NCI-H146 treated with DMSO at 0.1 percent for 48 hours (cell line): Measurements from ENCODE around the gene NDUFB10.
"Not testable (repeated sequence)": the region's sequence is repeated elsewhere in the genome, so short reads cannot be mapped to it uniquely, and the experiment has no call there.

Experiments
- DNase-seq: peaks from one replicate; lab custom pipeline; 2025; ENCODE audit not compliant: unreplicated experiment; lab: John Stamatoyannopoulos, UW

The NDUFB10 gene

GRCh38 chr16:1944612-1945199, 14.6 kb upstream of the NDUFB10 start:
- no peak for DNase-seq

- no peak for DNase-seq
Observed at GRCh38 chr16:1945559-1946391, 13.6 kb upstream of the NDUFB10 start.

- DNase-seq, result no peak
Observed at GRCh38 chr16:1946495-1947368, 12.6 kb upstream of the NDUFB10 start.

GRCh38 chr16:1947369-1947670, 12.0 kb upstream of the NDUFB10 start:
- DNase-seq, result no peak

GRCh38 chr16:1949507-1949906, 9.8 kb upstream of the NDUFB10 start:
- no peak for DNase-seq

- DNase-seq, result no peak
Observed at GRCh38 chr16:1950047-1950446, 9.3 kb upstream of the NDUFB10 start.

GRCh38 chr16:1950559-1950958, 8.8 kb upstream of the NDUFB10 start:
- no peak for DNase-seq

- DNase-seq, result no peak
Observed at GRCh38 chr16:1953734-1954133, 5.6 kb upstream of the NDUFB10 start.

- not testable (repeated sequence) for DNase-seq
Observed at GRCh38 chr16:1957434-1958142, 1.8 kb upstream of the NDUFB10 start.

GRCh38 chr16:1958143-1958491, 1.2 kb upstream of the NDUFB10 start:
- not testable (repeated sequence) for DNase-seq

- DNase-seq, result no peak
Observed at GRCh38 chr16:1958715-1959268, 546 bp upstream of the NDUFB10 start.

GRCh38 chr16:1960665-1961630, 1.6 kb downstream of the NDUFB10 start:
- no peak for DNase-seq

GRCh38 chr16:1961651-1962067, 2.3 kb downstream of the NDUFB10 start:
- peak; percentile 6 for DNase-seq

GRCh38 chr16:1962161-1963153, 3.1 kb downstream of the NDUFB10 start:
- not testable (repeated sequence) for DNase-seq

- no peak for DNase-seq
Observed at GRCh38 chr16:1963806-1964505, 4.6 kb downstream of the NDUFB10 start.

GRCh38 chr16:1964506-1965395, 5.4 kb downstream of the NDUFB10 start, which contains the start of gene RPS2:
Gene RPS2 (minus strand): TSS chr16:1964826. CDS start chr16:1964625, 201 bp downstream.
- peak; percentile 98 for DNase-seq
